Measurements from ENCODE around the gene EIF4E. TPM values are rescaled to one million over a fixed set of nuclear protein-coding genes. Genes with fewer than 3 reads are reported as not detected.
"Not testable (repeated sequence)": the region's sequence is repeated elsewhere in the genome, so short reads cannot be mapped to it uniquely, and the experiment has no call there.

EIF4E gene
- polyA plus RNA-seq, 2 donors, result 16.7 to 56.1 TPM

- Histone ChIP-seq H3K27ac (ENCODE audit: low read depth in 2 of 2, low read length in 1 of 2) (no peak overlapping the region), H3K9me3 (ENCODE audit: control insufficient read depth in 2 of 2, insufficient read depth in 1 of 2, low read depth in 1 of 2, low read length in 1 of 2) (no peaks in the 10 kb centered on the region), H3K36me3 (ENCODE audit: control insufficient read depth in 2 of 2, insufficient read depth in 2 of 2, low read length in 1 of 2) (peaks cover 3 to 9% of the 10 kb centered on the region in 2 donors), H3K27me3 (ENCODE audit: control insufficient read depth in 1 of 2, insufficient read depth in 2 of 2, low read length in 2 of 2) (no peaks in the 10 kb centered on the region), H3K4me1 (ENCODE audit: control insufficient read depth in 2 of 2, insufficient read depth in 2 of 2, low read length in 1 of 2) (no peaks in the 10 kb centered on the region), H3K4me3 (ENCODE audit: low read depth in 1 of 2, low read length in 2 of 2) (no peak overlapping the region)
- whole genome bisulfite sequencing, 2 donors, result 73 to 75% methylated on average over 6 of the region's 6 CpGs
Measured at GRCh38 chr4:98890702-98891455, 38.1 kb downstream of the EIF4E start.

- Histone ChIP-seq H3K4me1 (ENCODE audit: control insufficient read depth in 2 of 2, insufficient read depth in 2 of 2, low read length in 1 of 2) (no peaks in the 10 kb centered on the region), H3K9me3 (ENCODE audit: control insufficient read depth in 2 of 2, insufficient read depth in 1 of 2, low read depth in 1 of 2, low read length in 1 of 2) (no peaks in the 10 kb centered on the region), H3K36me3 (ENCODE audit: control insufficient read depth in 2 of 2, insufficient read depth in 2 of 2, low read length in 1 of 2) (peaks cover 3 to 9% of the 10 kb centered on the region in 2 donors), H3K4me3 (ENCODE audit: low read depth in 1 of 2, low read length in 2 of 2) (no peak overlapping the region), H3K27ac (ENCODE audit: low read depth in 2 of 2, low read length in 1 of 2) (no peak overlapping the region), H3K27me3 (ENCODE audit: control insufficient read depth in 1 of 2, insufficient read depth in 2 of 2, low read length in 2 of 2) (no peaks in the 10 kb centered on the region)
- WGBS, 2 donors, result 93 to 95% methylated on average over 2 of the region's 2 CpGs
Measured at GRCh38 chr4:98887145-98887544, 41.8 kb downstream of the EIF4E start.

GRCh38 chr4:98886382-98886781 lies 42.6 kb downstream of the EIF4E start:
- H3K4me3 ChIP-seq (ENCODE audit: low read depth in 1 of 2, low read length in 2 of 2); H3K4me1 ChIP-seq (ENCODE audit: control insufficient read depth in 2 of 2, insufficient read depth in 2 of 2, low read length in 1 of 2); H3K27me3 ChIP-seq (ENCODE audit: control insufficient read depth in 1 of 2, insufficient read depth in 2 of 2, low read length in 2 of 2); H3K36me3 ChIP-seq (ENCODE audit: control insufficient read depth in 2 of 2, insufficient read depth in 2 of 2, low read length in 1 of 2); H3K27ac ChIP-seq (ENCODE audit: low read depth in 2 of 2, low read length in 1 of 2); H3K9me3 ChIP-seq (ENCODE audit: control insufficient read depth in 2 of 2, insufficient read depth in 1 of 2, low read depth in 1 of 2, low read length in 1 of 2): not testable (repeated sequence)
- 100% methylated on average over 2 of the region's 2 CpGs for WGBS, 2 donors

- not testable (repeated sequence) for H3K4me3 ChIP-seq (ENCODE audit: low read depth in 1 of 2, low read length in 2 of 2); H3K36me3 ChIP-seq (ENCODE audit: control insufficient read depth in 2 of 2, insufficient read depth in 2 of 2, low read length in 1 of 2); H3K27ac ChIP-seq (ENCODE audit: low read depth in 2 of 2, low read length in 1 of 2); H3K9me3 ChIP-seq (ENCODE audit: control insufficient read depth in 2 of 2, insufficient read depth in 1 of 2, low read depth in 1 of 2, low read length in 1 of 2); H3K4me1 ChIP-seq (ENCODE audit: control insufficient read depth in 2 of 2, insufficient read depth in 2 of 2, low read length in 1 of 2); H3K27me3 ChIP-seq (ENCODE audit: control insufficient read depth in 1 of 2, insufficient read depth in 2 of 2, low read length in 2 of 2)
- 92 to 98% methylated on average over 3 to 4 of the region's 4 CpGs for WGBS, 2 donors
Measured at GRCh38 chr4:98880884-98881283, 48.0 kb downstream of the EIF4E start.

GRCh38 chr4:98879515-98879914 lies 49.4 kb downstream of the EIF4E start:
- no peaks in the 10 kb centered on the region for H3K4me1 ChIP-seq (ENCODE audit: control insufficient read depth in 2 of 2, insufficient read depth in 2 of 2, low read length in 1 of 2)
- H3K9me3 ChIP-seq (ENCODE audit: control insufficient read depth in 2 of 2, insufficient read depth in 1 of 2, low read depth in 1 of 2, low read length in 1 of 2), result no peaks in the 10 kb centered on the region
- H3K27me3 ChIP-seq (ENCODE audit: control insufficient read depth in 1 of 2, insufficient read depth in 2 of 2, low read length in 2 of 2), result no peaks in the 10 kb centered on the region
- H3K27ac ChIP-seq (ENCODE audit: low read depth in 2 of 2, low read length in 1 of 2), result no peak overlapping the region
- H3K4me3 ChIP-seq (ENCODE audit: low read depth in 1 of 2, low read length in 2 of 2), result no peak overlapping the region
- H3K36me3 ChIP-seq (ENCODE audit: control insufficient read depth in 2 of 2, insufficient read depth in 2 of 2, low read length in 1 of 2), result no peaks in the 10 kb centered on the region

- no peak overlapping the region for H3K4me3 ChIP-seq (ENCODE audit: low read depth in 1 of 2, low read length in 2 of 2)
- 92 to 93% methylated on average over 2 of the region's 2 CpGs for WGBS, 2 donors
- H3K9me3 ChIP-seq (ENCODE audit: control insufficient read depth in 2 of 2, insufficient read depth in 1 of 2, low read depth in 1 of 2, low read length in 1 of 2), result no peaks in the 10 kb centered on the region
- H3K4me1 ChIP-seq (ENCODE audit: control insufficient read depth in 2 of 2, insufficient read depth in 2 of 2, low read length in 1 of 2), result no peaks in the 10 kb centered on the region
- H3K36me3 ChIP-seq (ENCODE audit: control insufficient read depth in 2 of 2, insufficient read depth in 2 of 2, low read length in 1 of 2), result no peaks in the 10 kb centered on the region
- no peaks in the 10 kb centered on the region for H3K27me3 ChIP-seq (ENCODE audit: control insufficient read depth in 1 of 2, insufficient read depth in 2 of 2, low read length in 2 of 2)
- H3K27ac ChIP-seq (ENCODE audit: low read depth in 2 of 2, low read length in 1 of 2), result no peak overlapping the region
Measured at GRCh38 chr4:98873059-98873458, 55.9 kb downstream of the EIF4E start.

- not testable (repeated sequence) for H3K4me1 ChIP-seq (ENCODE audit: control insufficient read depth in 2 of 2, insufficient read depth in 2 of 2, low read length in 1 of 2); H3K4me3 ChIP-seq (ENCODE audit: low read depth in 1 of 2, low read length in 2 of 2); H3K9me3 ChIP-seq (ENCODE audit: control insufficient read depth in 2 of 2, insufficient read depth in 1 of 2, low read depth in 1 of 2, low read length in 1 of 2); H3K27me3 ChIP-seq (ENCODE audit: control insufficient read depth in 1 of 2, insufficient read depth in 2 of 2, low read length in 2 of 2); H3K27ac ChIP-seq (ENCODE audit: low read depth in 2 of 2, low read length in 1 of 2); H3K36me3 ChIP-seq (ENCODE audit: control insufficient read depth in 2 of 2, insufficient read depth in 2 of 2, low read length in 1 of 2)
- 70% methylated on average over 3 of the region's 3 CpGs for WGBS, 2 donors
Measured at GRCh38 chr4:98872120-98872906, 56.6 kb downstream of the EIF4E start.

GRCh38 chr4:98867648-98868047 lies 61.3 kb downstream of the EIF4E start:
- H3K27ac ChIP-seq (ENCODE audit: low read depth in 2 of 2, low read length in 1 of 2), result no peak overlapping the region
- H3K9me3 ChIP-seq (ENCODE audit: control insufficient read depth in 2 of 2, insufficient read depth in 1 of 2, low read depth in 1 of 2, low read length in 1 of 2), result no peaks in the 10 kb centered on the region
- no peaks in the 10 kb centered on the region for H3K4me1 ChIP-seq (ENCODE audit: control insufficient read depth in 2 of 2, insufficient read depth in 2 of 2, low read length in 1 of 2)
- no peaks in the 10 kb centered on the region for H3K36me3 ChIP-seq (ENCODE audit: control insufficient read depth in 2 of 2, insufficient read depth in 2 of 2, low read length in 1 of 2)
- H3K27me3 ChIP-seq (ENCODE audit: control insufficient read depth in 1 of 2, insufficient read depth in 2 of 2, low read length in 2 of 2), result no peaks in the 10 kb centered on the region
- 92 to 96% methylated on average over 1 of the region's 1 CpG for WGBS, 2 donors
- no peak overlapping the region for H3K4me3 ChIP-seq (ENCODE audit: low read depth in 1 of 2, low read length in 2 of 2)

- H3K27ac ChIP-seq (ENCODE audit: low read depth in 2 of 2, low read length in 1 of 2), result no peak overlapping the region
- WGBS, 2 donors, result 91 to 92% methylated on average over 6 of the region's 6 CpGs
Measured at GRCh38 chr4:98865059-98865458, 63.9 kb downstream of the EIF4E start.

GRCh38 chr4:98864560-98864959 lies 64.4 kb downstream of the EIF4E start:
- Histone ChIP-seq H3K9me3 (ENCODE audit: control insufficient read depth in 2 of 2, insufficient read depth in 1 of 2, low read depth in 1 of 2, low read length in 1 of 2) (no peaks in the 10 kb centered on the region), H3K4me1 (ENCODE audit: control insufficient read depth in 2 of 2, insufficient read depth in 2 of 2, low read length in 1 of 2) (no peaks in the 10 kb centered on the region), H3K27ac (ENCODE audit: low read depth in 2 of 2, low read length in 1 of 2) (no peak overlapping the region), H3K36me3 (ENCODE audit: control insufficient read depth in 2 of 2, insufficient read depth in 2 of 2, low read length in 1 of 2) (no peaks in the 10 kb centered on the region), H3K27me3 (ENCODE audit: control insufficient read depth in 1 of 2, insufficient read depth in 2 of 2, low read length in 2 of 2) (no peaks in the 10 kb centered on the region), H3K4me3 (ENCODE audit: low read depth in 1 of 2, low read length in 2 of 2) (no peak overlapping the region)
- WGBS, 2 donors, result 70 to 76% methylated on average over 7 of the region's 7 CpGs

More at GRCh38 chr4:98865059-98865458, 63.9 kb downstream of the EIF4E start:
- Histone ChIP-seq H3K4me1 (ENCODE audit: control insufficient read depth in 2 of 2, insufficient read depth in 2 of 2, low read length in 1 of 2) (no peaks in the 10 kb centered on the region), H3K27me3 (ENCODE audit: control insufficient read depth in 1 of 2, insufficient read depth in 2 of 2, low read length in 2 of 2) (no peaks in the 10 kb centered on the region), H3K36me3 (ENCODE audit: control insufficient read depth in 2 of 2, insufficient read depth in 2 of 2, low read length in 1 of 2) (no peaks in the 10 kb centered on the region), H3K4me3 (ENCODE audit: low read depth in 1 of 2, low read length in 2 of 2) (no peak overlapping the region), H3K9me3 (ENCODE audit: control insufficient read depth in 2 of 2, insufficient read depth in 1 of 2, low read depth in 1 of 2, low read length in 1 of 2) (no peaks in the 10 kb centered on the region)
